Vagina (tissue), 2 donors: Measurements from ENCODE around the gene PTPRK.

Experiments
- CTCF ChIP-seq, 3 experiments: fragments of 450-650 bp in 2 of 3; fragments of 200-600 bp in 1 of 3; sonication (generic) in 1 of 3; IDR thresholded peaks; one replicate each; pipeline ENCODE4 v1.5.1; 2017 to 2019; ENCODE audit warnings: antibody characterized with exemption in 3 of 3, mild to moderate bottlenecking in 2 of 3, moderate library complexity in 2 of 3
- POLR2A ChIP-seq, 2 donors: fragments of 450-650 bp; IDR thresholded peaks; one replicate each; pipeline ENCODE4 v1.6.1; 2017; ENCODE audit warnings: antibody characterized with exemption in 2 of 2, mild to moderate bottlenecking in 2 of 2, moderate library complexity in 2 of 2
- POLR2AphosphoS5 ChIP-seq, 2 donors: sonication (generic); formaldehyde crosslinking; IDR thresholded peaks; one replicate each; pipeline ENCODE4 v1.9.0; 2017; ENCODE audit warnings: antibody characterized with exemption in 2 of 2, mild to moderate bottlenecking in 2 of 2, low read depth in 1 of 2; ENCODE audit not compliant: insufficient read depth in 1 of 2

GRCh38 chr6:128422200-128422599, 98.2 kb downstream of the PTPRK start:
- TF ChIP-seq CTCF (IDR thresholded peaks at IDR 0.05) = no peak
- no peak for TF ChIP-seq POLR2A (IDR thresholded peaks at IDR 0.05)
- TF ChIP-seq POLR2AphosphoS5 (IDR thresholded peaks at IDR 0.05; ENCODE audit: insufficient read depth in 1 of 2, low read depth in 1 of 2) = no peak
